Left ventricle myocardium inferior (tissue), 1 donor: ENCODE measurements around the gene S1PR2. TPM values are rescaled to one million over a fixed set of nuclear protein-coding genes. Genes with fewer than 3 reads are reported as not detected.

Experiments used
- DNase-seq: peaks from one replicate; pipeline ENCODE4 v3.0.0-alpha.2; 2020
- H3K27ac ChIP-seq: fragments of 200-600 bp; replicated peaks from 2 replicates; pipeline ENCODE4 v1.8.0; 2021
- H3K27me3 ChIP-seq: fragments of 200-600 bp; 2 replicates; pipeline ENCODE4 v1.8.0; 2021; ENCODE audit warnings: low read depth
- H3K36me3 ChIP-seq: fragments of 200-600 bp; 2 replicates; pipeline ENCODE4 v1.8.0; 2021
- H3K4me1 ChIP-seq: fragments of 200-600 bp; 2 replicates; pipeline ENCODE4 v1.8.0; 2021
- H3K4me3 ChIP-seq: fragments of 200-600 bp; 2 replicates; pipeline ENCODE4 v1.8.0; 2021; ENCODE audit warnings: mild to moderate bottlenecking, moderate library complexity
- H3K9me3 ChIP-seq: fragments of 200-600 bp; replicated peaks from 2 replicates; pipeline ENCODE4 v1.8.0; 2021
- CTCF ChIP-seq: fragments of 200-600 bp; IDR thresholded peaks from 2 replicates; pipeline ENCODE4 v1.8.0; 2021; ENCODE audit warnings: antibody characterized with exemption, mild to moderate bottlenecking, borderline replicate concordance
- intact Hi-C: fragments of 100-400 bp; cut with micrococcal nuclease; formaldehyde crosslinking; loops from one replicate; pipeline ENCODE4 v1.11.0; 2022
- total RNA-seq: library from RNA; stranded (reverse); fragmentation: NEBNext Ultra II Directional; extraction: Animal tissue kit (Norgen Biotek cat#: 25700); gene quantifications from one replicate; pipeline ENCODE4 v1.2.1, GENCODE V29; 2021
- donor health status: DM: no; HTN: yes; CAD: no; lungs with severe emphysema.

Gene S1PR2
- total RNA-seq, 1 donor from 2014 or later, result 3.5 TPM

- DNase-seq, result no peak
- Histone ChIP-seq H3K9me3 (no peaks in the 10 kb centered on the region), H3K4me1 (peaks cover 39% of the 10 kb centered on the region), H3K4me3 (peak overlapping the region; percentile 94), H3K27ac (peak overlapping the region; percentile 91), H3K27me3 (no peaks in the 10 kb centered on the region), H3K36me3 (no peaks in the 10 kb centered on the region)
- no peak for TF ChIP-seq CTCF
- intact Hi-C loops, result no loop called here
Measured at GRCh38 chr19:10195199-10195519, 36.0 kb downstream of the S1PR2 start.

- intact Hi-C loops, result no loop called here
Measured at GRCh38 chr19:10194500-10195198, 36.5 kb downstream of the S1PR2 start, which contains the start of gene DNMT1. Gene DNMT1, minus strand, starts transcription at chr19:10194953. Its CDS starts 54 bp downstream, at chr19:10194899.

GRCh38 chr19:10193790-10194499 is 37.2 kb downstream of the S1PR2 start:
- Histone ChIP-seq H3K27ac (peak overlapping the region; percentile 91), H3K27me3 (no peaks in the 10 kb centered on the region), H3K36me3 (no peaks in the 10 kb centered on the region), H3K4me1 (peaks cover 39% of the 10 kb centered on the region), H3K9me3 (no peaks in the 10 kb centered on the region), H3K4me3 (peak overlapping the region; percentile 94)
- no peak for TF ChIP-seq CTCF
- DNase-seq, result no peak
- intact Hi-C loops, result no loop called here

More at GRCh38 chr19:10194500-10195198, 36.5 kb downstream of the S1PR2 start, which contains the start of gene DNMT1:
- H3K27ac ChIP-seq, result peak within 1 kb of the TSS; percentile 91
- H3K4me1 ChIP-seq, result peaks cover 39% of the 10 kb centered on the region
- peak within 1 kb of the TSS; percentile 94 for H3K4me3 ChIP-seq
- H3K36me3 ChIP-seq, result no peaks in the 10 kb centered on the region
- DNase-seq, result peak; percentile 95
- H3K9me3 ChIP-seq, result no peaks in the 10 kb centered on the region
- no peaks in the 10 kb centered on the region for H3K27me3 ChIP-seq
- no peak for TF ChIP-seq CTCF

GRCh38 chr19:10192922-10193321 is 38.2 kb downstream of the S1PR2 start:
- no peak overlapping the region for H3K27ac ChIP-seq
- H3K36me3 ChIP-seq, result no peaks in the 10 kb centered on the region
- no peaks in the 10 kb centered on the region for H3K9me3 ChIP-seq
- no peaks in the 10 kb centered on the region for H3K27me3 ChIP-seq
- DNase-seq, result no peak
- no peak overlapping the region for H3K4me3 ChIP-seq
- no peak for TF ChIP-seq CTCF
- intact Hi-C loops, result no loop called here
- H3K4me1 ChIP-seq, result peaks cover 45% of the 10 kb centered on the region

- H3K4me3 ChIP-seq, result no peak overlapping the region
- peaks cover 56% of the 10 kb centered on the region for H3K4me1 ChIP-seq
- no peak for TF ChIP-seq CTCF
- H3K36me3 ChIP-seq, result peaks cover under 1% of the 10 kb centered on the region
- H3K9me3 ChIP-seq, result no peaks in the 10 kb centered on the region
- H3K27me3 ChIP-seq, result no peaks in the 10 kb centered on the region
- intact Hi-C loops, result no loop called here
- peak overlapping the region; percentile 52 for H3K27ac ChIP-seq
- no peak for DNase-seq
Measured at GRCh38 chr19:10191347-10191746, 39.8 kb downstream of the S1PR2 start.
